Trophoblast cell (in vitro differentiated cells and primary cell): ENCODE measurements around the gene CORO2A.

ENCODE experiments used
- DNase-seq, 2 donors: peaks; one replicate each; pipeline ENCODE4 v3.0.0-alpha.2; 2016
- H2AFZ ChIP-seq: 2 replicates; pipeline ENCODE4 v1.6.1; 2013; ENCODE audit warnings: low read length, moderate library complexity, mild to moderate bottlenecking; ENCODE audit not compliant: insufficient read depth, poor library complexity
- H2AK5ac ChIP-seq: 2 replicates; pipeline ENCODE4 v1.6.1; 2013; ENCODE audit warnings: mild to moderate bottlenecking, low read length
- H2BK120ac ChIP-seq: 2 replicates; pipeline ENCODE4 v1.6.1; 2013; ENCODE audit warnings: low read length, mild to moderate bottlenecking, moderate library complexity; ENCODE audit not compliant: insufficient read depth, poor library complexity
- H2BK12ac ChIP-seq: 2 replicates; pipeline ENCODE4 v1.6.1; 2013; ENCODE audit warnings: mild to moderate bottlenecking, low read length, moderate library complexity
- H2BK5ac ChIP-seq: 2 replicates; pipeline ENCODE4 v1.6.1; 2013; ENCODE audit warnings: low read length, low read depth, moderate library complexity, mild to moderate bottlenecking; ENCODE audit not compliant: poor library complexity
- H3K14ac ChIP-seq: 2 replicates; pipeline ENCODE4 v1.6.1; 2013; ENCODE audit warnings: mild to moderate bottlenecking, low read length
- H3K18ac ChIP-seq: 2 replicates; pipeline ENCODE4 v1.6.1; 2013; ENCODE audit warnings: mild to moderate bottlenecking, low read length
- H3K23ac ChIP-seq: 2 replicates; pipeline ENCODE4 v1.6.1; 2013; ENCODE audit warnings: low read length
- H3K27ac ChIP-seq: 2 replicates; pipeline ENCODE4 v1.5.1; 2013; ENCODE audit warnings: low read depth, mild to moderate bottlenecking, inconsistent platforms, low read length, moderate library complexity
- H3K27me3 ChIP-seq: 2 replicates; pipeline ENCODE4 v1.6.1; 2013; ENCODE audit warnings: inconsistent platforms, mild to moderate bottlenecking, low read length, moderate library complexity; ENCODE audit not compliant: insufficient read depth
- H3K36me3 ChIP-seq, 2 experiments: 1 replicate in 1 of 2; 2 replicates in 1 of 2; pipeline ENCODE4 v1.6.1; 2013; ENCODE audit warnings: low read length in 2 of 2, mild to moderate bottlenecking in 2 of 2, moderate library complexity in 1 of 2; ENCODE audit not compliant: insufficient read depth in 2 of 2, control insufficient read depth in 1 of 2
- H3K4ac ChIP-seq: 2 replicates; pipeline ENCODE4 v1.6.1; 2013; ENCODE audit warnings: low read depth, mild to moderate bottlenecking, low read length, moderate library complexity
- H3K4me1 ChIP-seq, 2 experiments: 1 replicate in 1 of 2; 2 replicates in 1 of 2; pipeline ENCODE4 v1.6.1; 2013; ENCODE audit warnings: low read length in 2 of 2, mild to moderate bottlenecking in 2 of 2, moderate library complexity in 1 of 2; ENCODE audit not compliant: insufficient read depth in 2 of 2, control insufficient read depth in 1 of 2
- H3K4me2 ChIP-seq: 2 replicates; pipeline ENCODE4 v1.6.1; 2013; ENCODE audit warnings: inconsistent platforms, mild to moderate bottlenecking, low read length, moderate library complexity
- H3K4me3 ChIP-seq: 2 replicates; pipeline ENCODE4 v1.5.1; 2013; ENCODE audit warnings: mild to moderate bottlenecking, low read depth, low read length, inconsistent platforms
- H3K79me1 ChIP-seq: one replicate; pipeline ENCODE4 v1.6.1; 2013; ENCODE audit warnings: low read length
- H3K79me2 ChIP-seq: 2 replicates; pipeline ENCODE4 v1.6.1; 2013; ENCODE audit warnings: low read length, mild to moderate bottlenecking; ENCODE audit not compliant: control insufficient read depth, insufficient read depth, poor library complexity
- H3K9ac ChIP-seq: 2 replicates; pipeline ENCODE4 v1.6.1; 2013; ENCODE audit warnings: mild to moderate bottlenecking, low read length
- H3K9me3 ChIP-seq: 2 replicates; pipeline ENCODE4 v1.6.1; 2013; ENCODE audit warnings: low read depth, mild to moderate bottlenecking, control low read depth, inconsistent platforms, low read length; ENCODE audit not compliant: insufficient read depth
- H4K12ac ChIP-seq: 2 replicates; pipeline ENCODE4 v1.6.1; 2013; ENCODE audit warnings: low read depth, mild to moderate bottlenecking, low read length, moderate library complexity
- H4K8ac ChIP-seq: 2 replicates; pipeline ENCODE4 v1.6.1; 2013; ENCODE audit warnings: low read depth, mild to moderate bottlenecking, low read length, moderate library complexity
- H4K91ac ChIP-seq: one replicate; pipeline ENCODE4 v1.6.1; 2013; ENCODE audit warnings: low read depth, mild to moderate bottlenecking, low read length, moderate library complexity
- WGBS: extraction: QIAGEN DNeasy Blood & Tissue Kit; methylation state at CpG from one replicate; pipeline ENCODE4 v1.1.7; 2013; ENCODE audit warnings: missing lambda C conversion rate; ENCODE audit not compliant: insufficient read length, insufficient coverage; ENCODE audit errors: extremely low coverage; 5-methylcytosine and 5-hydroxymethylcytosine counted together

Gene CORO2A

DNA sequence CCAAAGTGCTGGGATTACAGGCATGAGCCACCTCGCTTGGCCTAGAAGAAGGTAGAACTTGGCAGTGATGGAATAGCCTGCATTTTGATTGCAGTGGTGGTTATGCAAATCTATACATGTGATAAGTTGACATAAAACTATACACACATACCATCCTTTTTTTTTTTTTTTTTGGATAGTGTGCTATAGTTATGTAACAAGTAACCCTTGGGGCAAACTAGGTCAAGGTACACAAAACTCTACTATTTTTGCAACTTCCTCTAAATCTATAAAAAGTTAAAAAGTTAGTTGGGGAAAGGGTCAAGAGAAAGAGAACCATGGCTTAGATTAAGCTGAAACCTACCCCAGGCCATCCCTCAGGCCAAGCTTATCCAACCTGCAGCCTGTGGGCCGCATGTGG lies 84.5 kb downstream of the CORO2A start:
- no peaks in the 10 kb centered on the region for H3K27me3 ChIP-seq
- no peak overlapping the region for H3K27ac ChIP-seq
- H3K36me3 ChIP-seq: no peaks in the 10 kb centered on the region
- no peak overlapping the region for H3K9ac ChIP-seq
- DNase-seq: no peak
- no peak overlapping the region for H3K23ac ChIP-seq
- no peak overlapping the region for H4K91ac ChIP-seq
- H3K4me2 ChIP-seq: no peak overlapping the region
- H2BK120ac ChIP-seq: no peak overlapping the region
- no peak overlapping the region for H2AFZ ChIP-seq
- H3K79me1 ChIP-seq: no peaks in the 10 kb centered on the region
- no peak overlapping the region for H2AK5ac ChIP-seq
- H3K18ac ChIP-seq: no peak overlapping the region
- H3K14ac ChIP-seq: no peak overlapping the region
- H3K4me1 ChIP-seq: no peaks in the 10 kb centered on the region
- H3K79me2 ChIP-seq: no peaks in the 10 kb centered on the region
- H3K4ac ChIP-seq: no peak overlapping the region
- no CpG with 5 or more reads among the region's 2 CpGs for WGBS
- H4K8ac ChIP-seq: no peak overlapping the region
- no peak overlapping the region for H2BK5ac ChIP-seq
- H4K12ac ChIP-seq: no peak overlapping the region
- no peak overlapping the region for H2BK12ac ChIP-seq
- H3K9me3 ChIP-seq: no peaks in the 10 kb centered on the region
- no peak overlapping the region for H3K4me3 ChIP-seq

GRCh38 chr9:98105006-98105405 lies 87.4 kb downstream of the CORO2A start:
- no peak overlapping the region for H2AK5ac ChIP-seq

GRCh38 chr9:98104445-98104881 lies 88.0 kb downstream of the CORO2A start:
- H3K23ac ChIP-seq: no peak overlapping the region
- no peaks in the 10 kb centered on the region for H3K9me3 ChIP-seq
- no peak overlapping the region for H3K4me3 ChIP-seq
- no peak overlapping the region for H4K12ac ChIP-seq
- H2AK5ac ChIP-seq: no peak overlapping the region
- no peak overlapping the region for H3K18ac ChIP-seq
- H4K8ac ChIP-seq: no peak overlapping the region
- no peak overlapping the region for H3K27ac ChIP-seq
- H2BK120ac ChIP-seq: no peak overlapping the region
- H2AFZ ChIP-seq: no peak overlapping the region
- no CpG with 5 or more reads among the region's 3 CpGs for WGBS
- no peak overlapping the region for H3K14ac ChIP-seq
- no peak for DNase-seq
- H3K4me1 ChIP-seq: no peaks in the 10 kb centered on the region
- no peaks in the 10 kb centered on the region for H3K79me1 ChIP-seq
- no peak overlapping the region for H4K91ac ChIP-seq
- no peaks in the 10 kb centered on the region for H3K79me2 ChIP-seq
- H2BK12ac ChIP-seq: no peak overlapping the region
- H3K9ac ChIP-seq: no peak overlapping the region
- H3K4ac ChIP-seq: no peak overlapping the region
- no peaks in the 10 kb centered on the region for H3K36me3 ChIP-seq
- no peak overlapping the region for H2BK5ac ChIP-seq
- no peak overlapping the region for H3K4me2 ChIP-seq
- H3K27me3 ChIP-seq: no peaks in the 10 kb centered on the region

More at GRCh38 chr9:98105006-98105405, 87.4 kb downstream of the CORO2A start:
- Histone ChIP-seq H3K23ac (no peak overlapping the region), H3K9ac (no peak overlapping the region), H3K4me2 (no peak overlapping the region), H4K8ac (no peak overlapping the region), H3K27ac (no peak overlapping the region), H4K12ac (no peak overlapping the region), H2AFZ (no peak overlapping the region), H2BK120ac (no peak overlapping the region), H3K79me2 (no peaks in the 10 kb centered on the region), H3K4ac (no peak overlapping the region), H4K91ac (no peak overlapping the region), H3K14ac (no peak overlapping the region), H2BK5ac (no peak overlapping the region), H3K4me3 (no peak overlapping the region), H3K9me3 (no peaks in the 10 kb centered on the region), H3K4me1 (no peaks in the 10 kb centered on the region), H2BK12ac (no peak overlapping the region), H3K18ac (no peak overlapping the region), H3K36me3 (no peaks in the 10 kb centered on the region), H3K27me3 (no peaks in the 10 kb centered on the region), H3K79me1 (no peaks in the 10 kb centered on the region)
- no peak for DNase-seq
- WGBS: no CpG with 5 or more reads among the region's 7 CpGs

DNA sequence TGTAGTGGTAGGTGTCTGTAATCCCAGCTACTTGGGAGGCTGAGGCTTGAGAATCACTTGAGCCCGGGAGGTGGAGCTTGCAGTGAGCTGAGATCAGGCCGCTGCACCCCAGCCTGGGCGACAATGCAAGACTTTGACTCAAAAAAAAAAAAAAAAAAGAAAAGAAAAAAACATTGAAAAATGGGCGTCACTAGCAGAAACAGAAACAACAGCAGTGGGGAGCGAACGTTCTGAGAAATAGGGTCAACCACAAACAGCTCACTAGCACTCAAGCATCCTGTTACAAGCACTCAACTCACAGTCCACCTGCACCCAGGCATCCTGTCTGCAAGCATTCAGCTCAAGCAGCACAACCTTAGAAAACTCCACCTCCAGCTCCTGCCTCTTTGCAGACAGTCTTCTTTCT lies 90.6 kb downstream of the CORO2A start:
- H2BK5ac ChIP-seq: no peak overlapping the region

More for the DNA sequence above, 90.6 kb downstream of the CORO2A start:
- no peak overlapping the region for H3K4me3 ChIP-seq
- no peak overlapping the region for H2BK12ac ChIP-seq
- no peak overlapping the region for H3K27ac ChIP-seq
- H3K27me3 ChIP-seq: no peaks in the 10 kb centered on the region
- H3K9ac ChIP-seq: no peak overlapping the region
- no peak overlapping the region for H4K91ac ChIP-seq
- no peak overlapping the region for H2AK5ac ChIP-seq
- no peak overlapping the region for H4K8ac ChIP-seq
- H3K4me2 ChIP-seq: no peak overlapping the region
- H2BK120ac ChIP-seq: no peak overlapping the region
- H3K4me1 ChIP-seq: no peaks in the 10 kb centered on the region
- H2AFZ ChIP-seq: no peak overlapping the region
- DNase-seq: no peak
- H3K9me3 ChIP-seq: no peaks in the 10 kb centered on the region
- H3K18ac ChIP-seq: no peak overlapping the region
- no peak overlapping the region for H3K14ac ChIP-seq
- H3K4ac ChIP-seq: no peak overlapping the region
- H3K23ac ChIP-seq: no peak overlapping the region
- WGBS: no CpG with 5 or more reads among the region's 6 CpGs
- no peaks in the 10 kb centered on the region for H3K79me2 ChIP-seq
- no peaks in the 10 kb centered on the region for H3K79me1 ChIP-seq
- no peak overlapping the region for H4K12ac ChIP-seq
- H3K36me3 ChIP-seq: no peaks in the 10 kb centered on the region
